Panc1 (cell line): ENCODE results near the gene ALK. TPM values are rescaled to one million over a fixed set of nuclear protein-coding genes. Genes with fewer than 3 reads are reported as not detected.

Experiments used
- ATAC-seq: fragments of 200-7000 bp; cut with Tn5 transposase; 2 replicates; pipeline ENCODE4 v1.9.1; 2020; ENCODE audit warnings: mild to moderate bottlenecking, moderate library complexity
- BruUV-seq: library from RNA; stranded (reverse); fragments of 400-500 nt; replicated peaks from 2 replicates; lab custom pipeline; 2021; lab: Mats Ljungman, UMichigan
- CTCF ChIA-PET: fragments of 300-600 bp; sonication (Branson Sonifier 250); formaldehyde crosslinking; loops from one replicate; lab custom pipeline; 2022; ENCODE audit warnings: antibody characterized with exemption; lab: Charles Lee
- POLR2A ChIA-PET: fragments of 300-600 bp; sonication (Branson Sonifier 250); formaldehyde crosslinking; loops from one replicate; lab custom pipeline; 2022; ENCODE audit warnings: antibody characterized with exemption; lab: Charles Lee
- DNase-seq: peaks from one replicate; pipeline ENCODE4 v3.0.0-alpha.2; 2010; ENCODE audit warnings: low read depth, low spot score
- H3K27ac ChIP-seq: 2 replicates; pipeline ENCODE4 v1.5.1; 2011; ENCODE audit warnings: mild to moderate bottlenecking, low read length, inconsistent platforms
- H3K27me3 ChIP-seq: fragments of 200-500 bp; sonication (Bioruptor generic); 2 replicates; pipeline ENCODE4 v1.6.0; 2014; ENCODE audit warnings: low read length, inconsistent platforms; ENCODE audit not compliant: control insufficient read depth, insufficient read depth
- H3K36me3 ChIP-seq: fragments of 200-500 bp; sonication (Bioruptor generic); 2 replicates; pipeline ENCODE4 v1.5.1; 2014; ENCODE audit warnings: inconsistent platforms, mild to moderate bottlenecking, low read length, moderate library complexity; ENCODE audit not compliant: control insufficient read depth, insufficient read depth
- H3K4me1 ChIP-seq: 2 replicates; pipeline ENCODE4 v1.5.1; 2011; ENCODE audit warnings: inconsistent platforms, mild to moderate bottlenecking, low read length, moderate library complexity; ENCODE audit not compliant: control insufficient read depth, insufficient read depth
- H3K4me3 ChIP-seq, 2 experiments: 2 replicates each; pipeline ENCODE4 v1.5.1; 2011 to 2012; ENCODE audit warnings: low read depth in 2 of 2, low read length in 2 of 2, mild to moderate bottlenecking in 2 of 2, inconsistent platforms in 1 of 2, moderate library complexity in 1 of 2
- H3K9me3 ChIP-seq: fragments of 200-500 bp; sonication (Bioruptor generic); 2 replicates; pipeline ENCODE4 v1.5.1; 2014; ENCODE audit warnings: low read depth, mild to moderate bottlenecking, inconsistent platforms, low read length, moderate library complexity; ENCODE audit not compliant: control insufficient read depth, insufficient read depth
- CTCF ChIP-seq: fragments of 450-650 bp; IDR thresholded peaks from 2 replicates; pipeline ENCODE4 v1.5.1; 2017; ENCODE audit warnings: mild to moderate bottlenecking
- POLR2AphosphoS5 ChIP-seq: IDR thresholded peaks from 2 replicates; pipeline ENCODE4 v1.6.1; 2012; ENCODE audit warnings: mild to moderate bottlenecking, low read depth, low read length, moderate library complexity
- REST ChIP-seq, 2 experiments: IDR thresholded peaks; 2 replicates each; pipeline ENCODE4 v1.6.1; 2011 to 2012; ENCODE audit warnings: low read depth in 2 of 2, control low read depth in 1 of 2, low read length in 1 of 2, mild to moderate bottlenecking in 1 of 2, moderate library complexity in 1 of 2; ENCODE audit not compliant: insufficient read depth in 1 of 2
- SIN3A ChIP-seq: IDR thresholded peaks from 2 replicates; pipeline ENCODE4 v1.6.1; 2012; ENCODE audit warnings: low read depth, mild to moderate bottlenecking, low read length, moderate library complexity, borderline replicate concordance; ENCODE audit not compliant: insufficient read depth
- TCF7L2 ChIP-seq: IDR thresholded peaks from 2 replicates; pipeline ENCODE4 v1.6.1; 2011; ENCODE audit warnings: mild to moderate bottlenecking, low read depth, low read length, inconsistent platforms
- in situ Hi-C: cut with HindIII; loops from 2 replicates; pipeline ENCODE4 v1.10.0; 2016; ENCODE audit warnings: low sequenced_read_pairs, low pct_unique_long_range_greater_than_20kb
- intact Hi-C: fragments of 100-400 bp; cut with micrococcal nuclease; formaldehyde crosslinking; loops from one replicate; pipeline ENCODE4 v1.10.0; 2022; ENCODE audit not compliant: unreplicated experiment
- total RNA-seq: library from RNA; stranded (reverse); gene quantifications from one replicate; pipeline ENCODE4 v1.2.1, GENCODE V29; 2021; ENCODE audit not compliant: unreplicated experiment

The ALK gene
- total RNA-seq, 1 experiment from 2014 or later = not detected

GRCh38 chr2:29918941-29919340 lies 2.4 kb downstream of the ALK start:
- ATAC-seq (no peak), DNase-seq (no peak)
- H3K36me3 ChIP-seq = no peaks in the 10 kb centered on the region
- in situ Hi-C loops = no loop called here
- no peak for TF ChIP-seq REST (IDR thresholded peaks at IDR 0.05; ENCODE audit: insufficient read depth in 1 of 2, low read depth in 2 of 2, low read length in 1 of 2)
- TF ChIP-seq POLR2AphosphoS5 = no peak
- no peak for TF ChIP-seq TCF7L2
- TF ChIP-seq CTCF = no peak
- TF ChIP-seq SIN3A = no peak
- H3K4me3 ChIP-seq = no peak overlapping the region; a peak in 1 of 4 replicates
- ChIA-PET CTCF (interaction anchor here (0.6 kb wide), 1 partner anchor 246 kb away, joined by 5 read pairs; no protein-coding TSS in a partner anchor), POLR2A (no interaction called here)
- BruUV-seq = no TSS peak
- H3K9me3 ChIP-seq = no peaks in the 10 kb centered on the region
- H3K27me3 ChIP-seq = peaks cover 28% of the 10 kb centered on the region
- intact Hi-C loops = no loop called here
- no peaks in the 10 kb centered on the region for H3K4me1 ChIP-seq
- H3K27ac ChIP-seq = no peak overlapping the region

GRCh38 chr2:29917781-29918180 lies 3.6 kb downstream of the ALK start:
- in situ Hi-C loops (no loop called here), intact Hi-C loops (no loop called here)
- POLR2A ChIA-PET = no interaction called here
- CTCF ChIA-PET = no interaction called here
- Histone ChIP-seq H3K36me3 (no peaks in the 10 kb centered on the region), H3K27me3 (peaks cover 18% of the 10 kb centered on the region), H3K27ac (no peak overlapping the region), H3K4me3 (no peak overlapping the region), H3K9me3 (no peaks in the 10 kb centered on the region), H3K4me1 (no peaks in the 10 kb centered on the region)
- TF ChIP-seq CTCF (no peak), REST (IDR thresholded peaks at IDR 0.05; ENCODE audit: insufficient read depth in 1 of 2, low read depth in 2 of 2, low read length in 1 of 2) (no peak), TCF7L2 (no peak), SIN3A (no peak), POLR2AphosphoS5 (no peak)
- DNase-seq (no peak), ATAC-seq (no peak)
- BruUV-seq = no TSS peak
